Natural killer cell (primary cell): ENCODE measurements around the gene ACOT7. TPM values are rescaled to one million over a fixed set of nuclear protein-coding genes. Genes with fewer than 3 reads are reported as not detected.

Experiments used
- ATAC-seq, 3 donors: fragments of 150-1000 bp in 2 of 3; fragments of 200-7000 bp in 1 of 3; cut with Tn5 transposase; 1 replicate in 1 of 3; 2 replicates in 2 of 3; pipeline ENCODE4 v1.10.0; 2021; ENCODE audit warnings: mild to moderate bottlenecking in 2 of 3, moderate library complexity in 2 of 3
- DNase-seq, 2 donors: peaks; one replicate each; pipeline versions ENCODE4 v3.0.0 to v3.0.0-alpha.2; 2013 to 2021; ENCODE audit warnings: mixed read lengths in 1 of 2
- H3K27ac ChIP-seq: one replicate; pipeline ENCODE4 v1.5.1; 2013; ENCODE audit warnings: mild to moderate bottlenecking, low read length
- H3K27me3 ChIP-seq: one replicate; pipeline ENCODE4 v1.6.1; 2013; ENCODE audit warnings: low read length; ENCODE audit not compliant: control insufficient read depth, insufficient read depth
- H3K36me3 ChIP-seq: one replicate; pipeline ENCODE4 v1.6.1; 2013; ENCODE audit warnings: low read length; ENCODE audit not compliant: control insufficient read depth, insufficient read depth
- H3K4me1 ChIP-seq: one replicate; pipeline ENCODE4 v1.6.1; 2013; ENCODE audit warnings: low read length; ENCODE audit not compliant: control insufficient read depth, insufficient read depth
- H3K4me3 ChIP-seq: one replicate; pipeline ENCODE4 v1.5.1; 2013; ENCODE audit warnings: low read length
- H3K9me3 ChIP-seq: one replicate; pipeline ENCODE4 v1.6.1; 2013; ENCODE audit warnings: low read length; ENCODE audit not compliant: control insufficient read depth, insufficient read depth
- H3K27ac Mint-ChIP-seq, 2 donors: one replicate each; pipeline ENCODE4 v1.8.0; 2022; ENCODE audit warnings: mild to moderate bottlenecking in 2 of 2, mixed read lengths in 2 of 2, moderate library complexity in 1 of 2
- H3K27me3 Mint-ChIP-seq, 2 donors: one replicate each; pipeline ENCODE4 v1.8.0; 2022; ENCODE audit warnings: low read depth in 2 of 2, mixed read lengths in 2 of 2
- H3K36me3 Mint-ChIP-seq: one replicate; pipeline ENCODE4 v1.8.0; 2022; ENCODE audit warnings: mixed read lengths
- H3K4me1 Mint-ChIP-seq, 2 donors: one replicate each; pipeline ENCODE4 v1.8.0; 2022; ENCODE audit warnings: mixed read lengths in 2 of 2
- H3K4me3 Mint-ChIP-seq: one replicate; pipeline ENCODE4 v1.8.0; 2022; ENCODE audit warnings: mild to moderate bottlenecking, moderate library complexity, mixed read lengths
- H3K9me3 Mint-ChIP-seq, 2 donors: one replicate each; pipeline ENCODE4 v1.8.0; 2022; ENCODE audit warnings: mixed read lengths in 2 of 2
- CTCF ChIP-seq: fragments of 200-600 bp; IDR thresholded peaks from one replicate; pipeline ENCODE4 v1.8.0; 2022; ENCODE audit warnings: antibody characterized with exemption
- WGBS: methylation state at CpG from one replicate; pipeline ENCODE4 v1.1.7; 2013; ENCODE audit warnings: missing lambda C conversion rate; ENCODE audit not compliant: insufficient coverage; 5-methylcytosine and 5-hydroxymethylcytosine counted together
- intact Hi-C: fragments of 100-400 bp; cut with micrococcal nuclease; formaldehyde crosslinking; loops from one replicate; pipeline ENCODE4 v1.14.2; 2022
- total RNA-seq, 4 donors: library from RNA; stranded (reverse); fragments of 120-200 nt in 1 of 4; gene quantifications; one replicate each; pipeline versions ENCODE4 v1.2.3 to v1.2.4, GENCODE V29; 2013 to 2022

The ACOT7 gene
- total RNA-seq, 3 donors from 2014 or later (not counting 1 experiment from before 2014, with no cell fraction given), result 11.5 to 16.9 (median 15.4) TPM

- H3K27ac Mint-ChIP-seq, result no peak overlapping the region
- intact Hi-C loops, result no loop called here
Measured at GRCh38 chr1:6321205-6321604, 72.4 kb downstream of the ACOT7 start.

GRCh38 chr1:6317098-6317760 is 76.3 kb downstream of the ACOT7 start:
- H3K4me3 ChIP-seq, result no peak overlapping the region
- no peaks in the 10 kb centered on the region for H3K27me3 Mint-ChIP-seq
- no peak overlapping the region for H3K27ac Mint-ChIP-seq
- ATAC-seq (no peak), DNase-seq (no peak)
- intact Hi-C loops, result no loop called here
- WGBS, result 86% methylated on average over 10 of the region's 11 CpGs
- H3K4me3 Mint-ChIP-seq, result no peak overlapping the region
- H3K9me3 ChIP-seq, result no peaks in the 10 kb centered on the region
- H3K27ac ChIP-seq, result no peak overlapping the region
- peaks cover 0 to 6% of the 10 kb centered on the region in 2 donors for H3K4me1 Mint-ChIP-seq
- no peaks in the 10 kb centered on the region for H3K9me3 Mint-ChIP-seq
- no peaks in the 10 kb centered on the region for H3K4me1 ChIP-seq
- no peaks in the 10 kb centered on the region for H3K27me3 ChIP-seq
- H3K36me3 Mint-ChIP-seq, result no peaks in the 10 kb centered on the region
- no peak for TF ChIP-seq CTCF
- H3K36me3 ChIP-seq, result no peaks in the 10 kb centered on the region

More at GRCh38 chr1:6321205-6321604, 72.4 kb downstream of the ACOT7 start:
- Mint-ChIP-seq H3K27me3 (no peaks in the 10 kb centered on the region), H3K4me3 (no peak overlapping the region), H3K9me3 (no peaks in the 10 kb centered on the region), H3K36me3 (no peaks in the 10 kb centered on the region), H3K4me1 (no peaks in the 10 kb centered on the region)
- H3K27ac ChIP-seq, result no peak overlapping the region
- WGBS, result 91% methylated on average over 8 of the region's 8 CpGs
- no peak overlapping the region for H3K4me3 ChIP-seq
- DNase-seq (no peak), ATAC-seq (no peak)
- H3K4me1 ChIP-seq, result no peaks in the 10 kb centered on the region
- no peaks in the 10 kb centered on the region for H3K9me3 ChIP-seq
- no peaks in the 10 kb centered on the region for H3K36me3 ChIP-seq
- no peaks in the 10 kb centered on the region for H3K27me3 ChIP-seq
- no peak for TF ChIP-seq CTCF

- no peaks in the 10 kb centered on the region for H3K9me3 Mint-ChIP-seq
- H3K4me1 ChIP-seq, result no peaks in the 10 kb centered on the region
- no peak for ATAC-seq
- H3K27ac ChIP-seq, result no peak overlapping the region
- intact Hi-C loops, result no loop called here
- H3K36me3 ChIP-seq, result no peaks in the 10 kb centered on the region
- no peaks in the 10 kb centered on the region for H3K36me3 Mint-ChIP-seq
- no peaks in the 10 kb centered on the region for H3K27me3 ChIP-seq
- WGBS, result 94% methylated on average over 14 of the region's 14 CpGs
- no peak overlapping the region for H3K4me3 ChIP-seq
- no peaks in the 10 kb centered on the region for H3K9me3 ChIP-seq
- H3K4me1 Mint-ChIP-seq, result peaks cover 0 to 6% of the 10 kb centered on the region in 2 donors
- TF ChIP-seq CTCF, result no peak
- H3K4me3 Mint-ChIP-seq, result no peak overlapping the region
- no peak for DNase-seq
- no peak overlapping the region for H3K27ac Mint-ChIP-seq
- no peaks in the 10 kb centered on the region for H3K27me3 Mint-ChIP-seq
Measured at GRCh38 chr1:6316240-6317097, 77.1 kb downstream of the ACOT7 start.
